GM12891 (cell line): ENCODE measurements around the gene TMEM51.

Experiments
- PAX5 ChIP-seq: IDR thresholded peaks from 2 replicates; pipeline ENCODE4 v1.6.1; 2011; ENCODE audit warnings: low read length, moderate library complexity, mild to moderate bottlenecking; ENCODE audit not compliant: insufficient read depth, severe bottlenecking
- POLR2A ChIP-seq: IDR thresholded peaks from 2 replicates; pipeline ENCODE4 v1.6.1; 2011; ENCODE audit warnings: low read depth, low read length, control low read depth
- POLR2AphosphoS5 ChIP-seq: IDR thresholded peaks from 2 replicates; pipeline ENCODE4 v1.6.1; 2011; ENCODE audit warnings: low read depth, low read length, control low read depth
- SPI1 ChIP-seq: IDR thresholded peaks from 2 replicates; pipeline ENCODE4 v1.6.1; 2011; ENCODE audit warnings: low read depth, low read length, control low read depth
- TAF1 ChIP-seq: IDR thresholded peaks from 2 replicates; pipeline ENCODE4 v1.6.1; 2011; ENCODE audit warnings: low read depth, low read length, control low read depth

GRCh38 chr1:15212216-15212953 lies 58.8 kb downstream of the TMEM51 start:
- no peak for TF ChIP-seq POLR2A
- no peak for TF ChIP-seq POLR2AphosphoS5
- TF ChIP-seq TAF1, result no peak
- TF ChIP-seq PAX5, result no peak
- no peak for TF ChIP-seq SPI1
